Ureter (tissue), 1 donor: ENCODE measurements around the gene GPX4. TPM values are rescaled to one million over a fixed set of nuclear protein-coding genes. Genes with fewer than 3 reads are reported as not detected.

Source experiments
- DNase-seq: peaks from one replicate; pipeline ENCODE4 v3.0.0-alpha.2; 2020; ENCODE audit warnings: low spot score
- total RNA-seq: library from RNA; stranded (reverse); gene quantifications from one replicate; pipeline ENCODE4 v1.2.4, GENCODE V29; 2023
- donor health status: DM: yes; HTN: yes; CAD: no.

Gene GPX4
- total RNA-seq, 1 donor from 2014 or later: 213 TPM

DNA sequence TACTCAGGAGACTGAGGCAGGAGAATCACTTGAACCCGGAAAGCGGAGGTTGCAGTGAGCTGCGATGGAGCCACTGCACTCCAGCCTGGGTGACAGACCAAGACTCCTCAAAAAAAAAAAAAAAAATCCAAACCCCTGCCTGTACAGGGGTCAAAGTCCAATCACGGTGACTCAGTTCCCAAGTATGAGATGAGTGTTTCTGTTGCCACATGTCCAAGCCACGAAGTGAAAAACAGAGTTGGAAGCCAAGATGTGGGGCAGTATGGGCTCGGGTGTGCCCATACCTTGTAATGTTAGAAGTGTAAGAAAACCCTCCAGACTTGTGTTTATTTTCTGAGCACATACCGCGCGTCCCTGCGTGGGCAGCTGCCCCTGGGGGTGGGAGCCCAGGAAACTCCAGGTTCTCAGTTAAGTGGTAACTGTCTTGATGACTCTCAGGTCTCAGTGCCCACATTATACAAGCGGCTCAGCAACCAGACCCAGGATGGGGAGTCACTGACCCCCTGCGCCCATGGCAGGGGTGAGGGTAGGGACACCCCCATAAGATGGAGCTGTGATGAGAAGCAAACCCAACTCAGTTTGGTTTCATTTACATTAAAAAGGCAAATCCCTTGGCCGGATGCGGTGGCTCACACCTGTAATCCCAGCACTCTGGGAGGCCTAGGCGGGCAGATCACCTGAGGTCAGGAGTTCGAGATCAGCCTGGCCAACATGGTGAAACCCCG, 1.2 kb upstream of the GPX4 start:
- peak; percentile 79 for DNase-seq

DNA sequence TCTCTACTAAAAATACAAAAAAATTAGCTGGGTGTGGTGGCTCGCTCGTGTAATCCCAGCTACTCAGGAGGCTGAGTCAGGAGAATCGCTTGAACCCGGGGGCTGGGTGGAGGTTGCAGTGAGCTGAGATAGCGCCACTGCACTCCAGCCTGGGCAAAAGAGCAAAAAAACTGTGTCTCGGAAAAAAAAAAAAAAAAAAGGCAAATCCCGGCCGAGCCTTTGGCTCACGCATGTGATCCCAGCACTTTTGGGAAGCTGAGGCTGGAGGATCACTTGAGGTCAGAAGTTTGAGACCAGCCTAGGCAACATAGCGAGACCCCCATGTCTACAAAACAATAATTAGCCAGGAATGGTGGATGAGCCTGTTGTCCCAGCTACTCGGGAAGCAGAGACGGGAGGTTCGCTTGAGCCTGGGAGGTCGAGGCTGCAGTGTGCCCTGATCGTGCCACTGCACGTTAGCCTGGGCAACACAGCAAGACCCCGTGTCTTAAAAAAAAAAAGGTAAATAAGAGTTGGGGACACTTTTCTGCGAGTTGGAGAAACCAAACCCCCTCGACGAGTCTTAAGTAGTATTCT, 574 bp upstream of the GPX4 start:
- DNase-seq: no peak

DNA sequence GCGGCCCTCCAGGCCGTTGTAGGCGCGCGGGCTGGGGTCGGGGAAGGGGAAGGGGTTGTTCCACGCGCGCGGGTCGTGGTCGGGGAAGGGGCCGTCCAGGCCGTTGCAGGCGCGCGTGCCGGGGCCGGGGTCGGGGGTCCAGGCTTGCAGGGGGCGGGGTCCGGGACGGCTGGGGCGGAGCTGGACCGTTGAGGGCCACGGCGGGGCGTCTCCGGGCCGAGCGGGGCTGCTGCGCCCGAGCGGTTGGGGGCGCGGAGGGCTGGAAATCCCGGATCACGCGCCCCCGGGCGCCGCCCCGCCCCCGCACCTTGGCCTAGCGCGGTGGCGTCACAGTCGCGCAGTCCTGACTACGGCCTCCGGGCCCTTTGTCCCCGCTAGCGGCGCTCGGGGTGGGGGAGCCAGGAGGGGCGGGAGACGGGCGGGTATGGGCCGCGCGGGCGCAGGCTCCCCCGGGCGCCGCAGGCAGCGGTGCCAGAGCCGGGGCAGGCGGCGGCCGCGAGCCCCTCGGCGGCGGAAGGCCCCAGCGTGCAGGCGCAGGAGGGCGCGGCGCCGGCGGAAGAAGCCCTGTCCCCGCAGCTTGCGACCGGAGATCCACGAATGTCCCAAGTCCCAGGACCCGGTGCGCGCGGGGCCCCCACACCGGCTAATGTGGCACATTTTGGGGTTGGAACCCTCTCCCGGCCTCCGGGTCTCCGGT, 665 bp downstream of the GPX4 start:
- DNase-seq: peak; percentile 77

DNA sequence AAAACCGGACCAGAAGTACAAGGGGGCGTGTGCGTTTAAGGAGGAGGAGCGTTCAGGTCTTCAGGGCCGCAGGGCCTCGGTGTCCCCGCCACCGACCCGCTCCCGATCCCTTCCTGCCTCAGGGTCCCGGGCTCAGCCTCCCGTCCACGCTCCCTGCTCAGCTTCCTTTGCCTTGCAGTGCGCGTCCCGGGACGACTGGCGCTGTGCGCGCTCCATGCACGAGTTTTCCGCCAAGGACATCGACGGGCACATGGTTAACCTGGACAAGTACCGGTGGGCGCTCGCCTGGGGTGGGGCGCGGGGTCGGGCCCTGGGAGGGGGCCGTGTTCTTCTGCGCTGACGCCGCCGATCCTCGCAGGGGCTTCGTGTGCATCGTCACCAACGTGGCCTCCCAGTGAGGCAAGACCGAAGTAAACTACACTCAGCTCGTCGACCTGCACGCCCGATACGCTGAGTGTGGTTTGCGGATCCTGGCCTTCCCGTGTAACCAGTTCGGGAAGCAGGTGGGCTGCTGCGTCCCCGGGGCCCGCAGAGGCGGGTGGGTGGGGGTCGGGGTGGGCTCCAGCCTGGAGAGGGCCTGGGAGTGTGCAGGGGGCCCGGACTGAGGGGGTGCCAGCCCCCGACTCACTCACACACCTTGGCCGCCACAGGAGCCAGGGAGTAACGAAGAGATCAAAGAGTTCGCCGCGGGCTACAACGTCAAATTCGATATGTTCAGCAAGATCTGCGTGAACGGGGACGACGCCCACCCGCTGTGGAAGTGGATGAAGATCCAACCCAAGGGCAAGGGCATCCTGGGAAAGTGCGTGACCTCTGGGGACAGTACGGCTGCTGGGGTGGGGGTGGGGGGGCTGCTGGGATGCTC, 1.4 kb downstream of the GPX4 start:
- DNase-seq: no peak

DNA sequence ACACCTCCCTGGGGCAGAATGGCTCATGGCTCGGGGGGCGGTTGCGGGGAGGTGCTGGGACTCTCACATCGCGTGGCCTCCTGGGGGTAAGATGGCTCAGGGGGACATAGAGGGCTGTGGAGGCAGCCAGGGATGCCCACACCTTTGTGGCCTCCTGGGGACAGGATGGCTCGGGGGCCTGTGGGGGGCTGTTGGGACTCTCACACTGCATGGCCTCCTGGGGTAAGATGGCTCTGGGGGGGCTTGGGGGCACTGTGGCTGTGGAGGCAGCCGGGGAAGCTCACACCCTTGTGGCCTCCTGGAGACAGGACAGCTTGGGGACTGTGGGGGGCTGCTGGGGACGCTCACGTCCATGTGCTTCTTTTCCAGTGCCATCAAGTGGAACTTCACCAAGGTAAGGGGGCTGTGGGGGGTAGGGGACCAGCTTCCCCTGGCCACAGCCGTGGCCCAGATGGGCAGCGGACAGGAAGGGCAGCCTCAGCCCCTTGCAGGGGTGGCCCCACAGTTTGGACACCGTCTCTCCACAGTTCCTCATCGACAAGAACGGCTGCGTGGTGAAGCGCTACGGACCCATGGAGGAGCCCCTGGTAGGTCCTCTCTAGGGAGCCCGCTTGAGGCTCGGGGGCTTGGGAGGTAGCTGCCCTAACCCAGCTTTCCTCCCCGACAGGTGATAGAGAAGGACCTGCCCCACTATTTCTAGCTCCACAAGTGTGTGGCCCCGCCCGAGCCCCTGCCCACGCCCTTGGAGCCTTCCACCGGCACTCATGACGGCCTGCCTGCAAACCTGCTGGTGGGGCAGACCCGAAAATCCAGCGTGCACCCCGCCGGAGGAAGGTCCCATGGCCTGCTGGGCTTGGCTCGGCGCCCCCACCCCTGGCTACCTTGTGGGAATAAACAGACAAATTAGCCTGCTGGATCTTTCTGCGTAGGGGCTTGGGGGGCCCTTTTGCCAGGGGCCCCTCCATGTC, 2.4 kb downstream of the GPX4 start:
- no peak for DNase-seq

DNA sequence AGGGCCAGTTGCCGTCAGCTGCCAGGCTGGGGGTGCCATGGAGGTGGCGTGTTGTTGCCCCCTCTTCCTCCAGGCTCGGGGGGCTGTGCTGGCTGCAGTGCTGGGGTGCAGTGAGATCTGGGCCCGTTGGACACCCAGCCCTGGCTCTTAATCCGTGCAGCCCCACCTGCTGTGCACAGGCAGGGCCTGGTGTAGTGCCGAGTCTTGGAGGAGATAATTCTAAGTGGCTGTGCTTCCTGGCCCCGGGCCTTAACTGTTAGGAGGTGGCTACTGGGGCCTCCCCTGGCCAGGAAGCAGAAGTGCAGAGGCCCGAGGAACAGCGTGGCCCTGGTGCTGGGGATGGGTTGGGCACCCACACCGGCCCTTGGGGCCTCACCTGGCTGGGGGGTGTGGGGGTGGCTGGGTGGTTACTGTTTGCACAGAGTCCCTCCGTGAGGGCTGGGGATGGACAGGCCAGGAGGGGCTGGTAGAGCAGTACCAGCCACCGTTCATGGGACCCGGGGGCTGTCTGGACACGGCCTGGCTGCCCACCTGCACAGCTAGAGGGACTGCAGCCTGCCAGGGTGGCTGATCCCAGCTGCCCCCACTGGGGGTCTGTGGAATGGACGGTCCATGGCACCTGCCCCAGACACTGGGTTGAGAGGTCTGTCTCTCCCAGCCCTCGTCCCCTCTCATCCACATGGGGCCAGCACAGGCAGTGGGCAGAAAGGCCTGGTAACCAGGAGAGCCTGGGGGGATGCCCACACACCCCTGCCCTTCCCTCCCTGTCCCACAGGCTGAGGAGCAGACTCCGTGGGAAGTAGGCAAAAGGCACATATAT, 3.3 kb downstream of the GPX4 start:
- DNase-seq: no peak

DNA sequence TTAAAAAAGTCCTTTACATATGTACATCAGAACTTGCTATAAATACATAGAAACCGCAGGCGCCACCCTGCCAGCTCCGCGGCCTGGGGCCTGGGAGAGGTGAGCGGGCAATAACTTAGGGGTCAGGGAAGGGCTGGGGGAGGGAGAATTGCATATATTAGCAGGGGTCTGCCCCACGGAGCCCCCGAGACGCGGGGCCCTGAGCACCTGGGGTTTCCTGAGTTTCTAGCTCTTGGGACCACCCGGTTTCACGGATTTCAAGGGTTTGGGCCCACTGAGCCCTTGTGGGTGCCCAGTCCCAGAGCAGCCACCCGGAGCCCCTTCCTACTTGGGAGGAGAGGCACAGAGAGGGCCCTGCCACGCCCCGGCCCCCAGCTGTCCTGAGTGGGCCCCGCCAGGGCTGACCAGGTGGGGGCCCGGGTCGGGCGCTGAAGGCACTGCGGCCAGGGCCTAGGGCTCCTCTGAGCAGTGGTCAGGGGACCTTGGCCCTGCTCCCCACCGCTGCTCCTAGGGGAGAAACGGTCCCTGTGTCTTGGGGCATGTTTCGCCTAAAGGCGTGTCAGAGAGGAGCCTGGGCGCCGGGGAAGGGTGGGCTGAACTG, 4.0 kb downstream of the GPX4 start:
- DNase-seq: no peak

DNA sequence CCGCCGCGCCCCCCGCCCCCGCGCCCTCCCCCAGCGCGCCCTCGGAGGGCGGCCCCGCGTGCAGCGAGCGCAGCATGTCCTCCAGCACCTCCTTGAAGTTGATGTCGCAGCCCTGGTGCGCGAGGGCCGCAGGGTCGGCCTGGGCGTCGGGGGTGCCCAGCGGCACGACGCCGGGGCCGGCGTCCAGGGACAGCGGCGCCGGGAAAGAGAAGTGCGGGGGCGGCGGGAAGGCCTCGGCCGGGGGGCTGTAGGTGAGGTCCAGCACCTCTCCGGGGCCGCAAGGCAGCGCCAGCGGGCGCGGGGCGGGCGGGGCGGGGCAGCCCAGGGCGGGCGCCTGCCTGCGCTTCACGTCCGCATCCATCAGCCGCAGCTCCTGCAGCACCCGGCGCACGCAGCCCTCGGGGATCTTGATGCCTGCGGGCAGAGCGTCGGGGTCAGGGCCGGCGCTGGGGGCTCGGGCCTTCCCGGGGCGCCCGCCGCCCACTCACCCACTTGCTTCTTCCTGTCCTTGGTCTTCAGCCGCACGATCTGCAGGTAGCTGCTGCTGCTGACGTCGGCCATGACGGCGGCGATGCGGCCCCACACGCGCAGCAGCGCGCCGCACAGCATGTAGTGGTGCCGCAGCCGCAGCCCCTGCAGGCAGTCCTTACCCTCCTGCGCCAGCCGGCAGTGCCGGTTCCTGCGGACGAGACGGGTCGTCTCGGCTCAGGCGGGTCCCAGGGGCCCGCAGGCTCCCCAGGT, 4.7 kb downstream of the GPX4 start:
- DNase-seq: no peak

DNA sequence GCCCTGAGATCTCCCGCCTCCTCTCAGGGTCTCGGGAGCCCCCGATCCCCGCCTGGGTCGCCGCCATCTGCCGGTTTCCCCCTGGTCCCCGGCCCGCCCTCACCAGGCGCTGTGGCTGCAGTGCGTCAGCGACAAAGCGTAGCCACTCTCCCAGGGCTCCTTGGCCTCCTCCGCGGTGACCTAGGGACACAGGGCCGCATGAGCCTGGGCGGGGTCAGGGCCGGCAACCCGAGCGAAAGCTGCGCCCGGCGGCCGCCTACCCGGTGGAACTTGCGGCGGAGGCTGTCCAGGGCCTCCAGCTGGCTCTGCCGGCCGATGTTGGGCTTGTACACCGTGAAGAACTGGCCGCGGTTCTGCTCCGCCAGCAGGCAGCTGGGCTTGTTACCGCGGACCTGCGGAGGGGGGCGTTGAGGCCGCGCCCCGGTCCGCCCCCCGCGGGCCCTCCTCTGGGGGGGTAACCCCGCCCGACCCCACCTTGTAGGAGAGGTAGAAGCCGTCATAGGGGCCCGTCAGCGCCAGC, 5.3 kb downstream of the GPX4 start:
- DNase-seq: no peak

DNA sequence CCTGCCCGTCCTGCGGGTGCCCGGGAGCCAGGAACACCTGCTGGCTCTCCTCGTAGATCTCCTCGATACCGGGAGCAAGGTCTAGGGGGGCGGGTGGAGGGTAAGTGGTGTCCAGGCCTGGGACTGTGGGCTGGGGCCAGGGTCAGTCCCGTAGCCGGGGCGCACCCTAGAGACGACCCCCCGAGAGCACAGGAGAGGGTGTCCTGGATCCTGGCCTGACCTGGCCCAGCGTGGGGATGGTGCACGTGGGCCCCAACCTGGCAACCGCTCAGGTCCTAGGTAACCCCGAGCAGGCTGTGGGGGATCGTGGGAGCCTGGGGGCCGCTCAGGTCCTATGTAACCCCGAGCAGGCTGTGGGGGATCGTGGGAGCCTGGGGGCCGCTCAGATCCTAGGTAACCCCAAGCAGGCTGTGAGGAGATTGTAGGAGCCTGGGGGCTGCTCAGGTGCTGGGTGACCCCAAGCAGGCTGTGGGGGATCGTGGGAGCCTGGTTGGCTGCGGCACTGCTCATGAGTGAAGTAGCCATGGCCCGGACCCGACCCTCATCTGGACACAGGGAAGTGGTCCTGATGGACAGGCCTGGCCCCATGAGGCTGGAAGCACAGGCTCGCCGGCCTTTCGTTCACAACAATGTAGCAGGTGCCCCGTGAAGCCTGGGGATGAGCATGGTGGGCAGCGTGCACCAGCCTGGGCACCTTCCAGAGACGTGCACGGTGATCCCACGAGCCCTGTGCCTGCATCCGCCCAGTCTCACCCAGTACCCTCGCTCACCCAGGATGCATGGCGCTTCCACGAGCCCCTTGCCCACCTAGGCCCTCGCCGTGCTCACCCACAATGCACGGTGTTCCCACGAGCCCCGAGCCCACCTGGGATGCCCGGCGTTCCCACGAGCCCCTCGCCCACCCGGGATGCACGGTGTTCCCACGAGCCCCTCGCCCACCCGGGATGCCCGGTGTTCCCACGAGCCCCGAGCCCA, 6.2 kb downstream of the GPX4 start:
- DNase-seq: no peak

DNA sequence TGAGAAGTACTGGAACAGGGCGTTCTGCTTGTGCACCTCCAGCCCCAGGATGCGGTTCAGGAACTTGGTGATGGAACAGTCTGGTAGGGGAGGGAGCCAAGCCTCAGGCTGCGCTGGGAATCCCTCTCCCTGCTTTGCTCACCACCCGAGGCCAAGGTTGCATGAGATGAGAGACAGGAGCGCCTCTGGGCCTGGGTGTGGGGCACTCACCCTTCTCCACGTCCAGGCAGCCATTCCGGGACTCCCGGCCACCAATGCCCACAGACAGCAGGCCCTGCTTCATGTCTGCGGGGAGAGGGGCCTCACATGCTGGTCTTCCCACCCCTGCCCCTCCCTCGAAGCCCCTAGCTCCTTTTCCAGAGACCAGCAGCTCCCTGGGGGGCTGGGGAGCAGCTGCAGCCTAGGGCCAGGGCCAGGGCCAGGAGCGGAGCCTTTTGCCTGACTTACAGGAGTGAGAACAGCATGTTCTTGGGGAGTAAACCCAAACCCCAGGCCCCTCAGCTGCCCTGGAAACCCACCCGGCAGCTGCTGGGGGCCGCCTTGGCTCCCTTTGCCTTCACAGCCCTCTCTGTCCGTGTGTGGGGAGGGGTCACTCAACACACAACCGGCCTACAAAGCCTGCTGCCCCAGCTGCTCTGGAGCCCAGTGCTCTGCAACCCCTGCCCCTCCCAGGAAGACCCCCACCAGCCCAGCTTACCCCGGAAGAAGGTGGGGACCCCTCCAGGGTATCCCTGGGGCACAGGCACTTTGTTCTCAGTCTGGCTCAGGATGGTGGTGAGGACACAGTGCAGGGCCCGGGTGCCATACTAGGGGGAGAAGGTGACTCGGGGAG, 7.2 kb downstream of the GPX4 start:
- DNase-seq: no peak

DNA sequence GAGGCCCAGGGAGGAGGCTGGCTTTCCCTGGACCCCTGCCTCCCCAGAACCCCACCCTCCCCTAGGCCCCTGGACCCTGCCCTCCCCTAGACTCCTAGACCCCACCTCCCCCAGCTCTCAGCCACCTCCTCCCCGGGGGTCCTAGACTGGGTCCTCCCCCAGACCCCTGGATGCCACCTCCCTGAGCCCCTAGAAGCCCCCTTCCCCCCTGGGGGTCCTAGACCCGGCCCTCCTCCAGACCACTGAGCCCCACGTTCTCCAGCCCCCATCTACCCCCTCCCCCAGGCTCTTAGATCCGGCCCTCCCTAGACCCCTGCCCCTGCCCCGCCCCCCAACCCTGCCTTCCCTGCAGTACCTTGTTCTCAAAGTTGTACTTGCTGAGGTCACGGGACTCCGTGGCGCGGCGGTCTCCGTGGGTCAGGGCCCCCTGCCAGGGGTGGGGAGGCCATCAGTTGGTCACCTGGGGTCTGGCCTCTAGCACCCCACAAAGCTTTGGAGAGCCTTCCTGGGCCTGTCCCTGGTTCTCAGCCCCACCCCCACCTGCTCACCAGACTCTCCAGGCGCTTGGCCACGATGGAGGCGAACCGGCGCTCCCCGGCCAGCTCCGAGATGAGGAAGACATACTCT, 8.0 kb downstream of the GPX4 start:
- DNase-seq: no peak

DNA sequence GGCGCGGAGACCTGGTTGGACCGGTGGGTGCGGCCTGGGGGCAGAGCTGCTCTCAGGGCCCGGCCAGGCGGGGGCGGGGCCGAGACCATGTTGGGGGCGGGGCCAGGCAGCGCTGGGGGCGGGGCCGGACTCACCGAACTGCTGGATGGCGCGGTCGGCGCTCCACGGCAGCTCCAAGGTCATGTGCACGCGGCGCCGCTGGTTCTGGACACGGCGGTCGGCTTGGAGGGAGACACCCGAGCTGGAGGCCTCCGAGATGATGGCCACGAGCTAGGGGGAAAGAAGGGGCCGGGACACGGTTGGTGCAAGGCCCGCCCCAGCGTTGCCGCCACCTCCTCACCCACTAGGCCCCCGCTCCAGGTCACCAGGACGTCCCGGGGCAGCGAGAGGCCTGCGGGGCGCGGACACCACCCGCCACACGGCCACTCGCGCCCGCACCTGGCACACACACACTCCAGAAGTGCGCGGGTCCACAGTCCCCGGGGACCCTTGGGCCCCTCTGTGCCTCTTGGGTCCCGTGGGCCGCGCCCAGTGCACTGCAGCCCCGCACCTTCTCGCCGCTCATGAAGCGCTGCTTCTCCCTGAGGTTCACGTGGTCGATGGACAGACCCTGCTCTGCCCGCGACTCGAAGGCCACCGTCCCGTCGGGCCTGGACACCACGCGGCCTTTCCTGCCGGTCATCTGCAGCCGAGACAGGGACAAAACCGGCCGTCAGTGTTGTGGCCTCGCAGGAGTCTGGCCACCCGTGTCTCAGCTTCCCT, 8.7 kb downstream of the GPX4 start:
- no peak for DNase-seq

DNA sequence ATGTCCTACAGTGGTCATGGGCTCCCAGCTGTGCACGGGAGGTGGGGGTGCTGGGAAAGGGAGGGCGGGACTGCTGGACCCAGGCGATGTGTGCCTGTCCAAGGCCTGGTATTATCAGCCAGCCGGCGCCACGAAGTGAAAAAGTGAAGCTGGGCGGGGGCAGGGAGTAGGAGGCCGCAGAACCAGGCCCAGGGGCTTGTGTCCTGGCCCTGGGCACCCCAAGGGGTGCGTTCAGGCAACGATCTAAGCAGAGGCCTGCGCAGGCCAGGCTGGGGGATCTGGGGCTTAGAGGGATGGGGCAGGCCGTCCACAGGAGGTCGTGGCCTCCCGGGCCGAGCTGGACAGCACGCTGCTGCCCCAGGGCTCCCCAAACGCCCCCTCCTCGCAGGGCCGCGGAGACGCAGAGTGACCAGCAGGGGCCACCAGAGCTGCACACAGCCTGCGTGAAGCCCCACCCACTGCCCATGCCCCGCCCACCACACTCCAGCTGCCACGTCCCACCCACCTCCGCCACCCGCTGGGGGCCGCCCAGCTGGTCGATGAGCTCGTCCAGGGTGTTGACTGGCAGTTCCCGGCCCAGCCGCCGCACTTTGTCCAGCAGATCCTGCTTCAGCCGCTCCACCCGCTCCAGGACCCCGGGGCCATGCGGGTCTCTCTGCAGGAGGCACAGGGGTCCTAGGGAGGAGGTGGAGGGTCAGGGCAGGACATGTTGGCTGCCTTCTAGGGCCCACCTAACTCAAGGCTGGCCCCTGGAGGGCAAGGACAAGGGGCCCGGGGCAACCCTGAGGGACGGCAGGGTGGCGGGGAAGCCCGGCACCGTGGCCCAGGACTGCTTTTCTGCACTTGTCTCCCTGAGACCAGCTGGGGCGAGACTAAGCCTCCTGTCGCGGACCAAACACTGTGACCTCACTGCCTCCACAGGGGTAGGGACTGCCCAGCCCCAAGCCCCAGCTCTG, 9.5 kb downstream of the GPX4 start:
- DNase-seq: peak; percentile 95
